HG02571 (cell line): ENCODE measurements around the gene HEG1.
"Not testable (repeated sequence)": the region's sequence is repeated elsewhere in the genome, so short reads cannot be mapped to it uniquely, and the experiment has no call there.

Experiments used
- ATAC-seq: cut with Tn5 transposase; IDR thresholded peaks from one replicate; pipeline ENCODE4 v1.9.1; 2021; ENCODE audit warnings: mild to moderate bottlenecking, moderate library complexity; ENCODE audit not compliant: unreplicated experiment

The HEG1 gene

GRCh38 chr3:124963755-124964154 lies 92.0 kb downstream of the HEG1 start:
- no peak for ATAC-seq

- ATAC-seq, result no peak
Observed at GRCh38 chr3:124962403-124962940, 93.3 kb downstream of the HEG1 start.

- ATAC-seq, result no peak
Observed at GRCh38 chr3:124960698-124961097, 95.1 kb downstream of the HEG1 start.

GRCh38 chr3:124960105-124960504 lies 95.7 kb downstream of the HEG1 start:
- ATAC-seq, result no peak

- ATAC-seq, result not testable (repeated sequence)
Observed at GRCh38 chr3:124957951-124958350, 97.8 kb downstream of the HEG1 start.

- no peak for ATAC-seq
Observed at GRCh38 chr3:124952282-124952855, 103.4 kb downstream of the HEG1 start.

GRCh38 chr3:124951511-124952281 lies 104.1 kb downstream of the HEG1 start:
- ATAC-seq, result no peak

GRCh38 chr3:124950026-124950425 lies 105.8 kb downstream of the HEG1 start:
- no peak for ATAC-seq

GRCh38 chr3:124942613-124943012 lies 113.2 kb downstream of the HEG1 start:
- ATAC-seq, result no peak

GRCh38 chr3:124941771-124942170 lies 114.0 kb downstream of the HEG1 start:
- no peak for ATAC-seq

- no peak for ATAC-seq
Observed at GRCh38 chr3:124939661-124940060, 116.1 kb downstream of the HEG1 start.

GRCh38 chr3:124938896-124939295 lies 116.9 kb downstream of the HEG1 start:
- no peak for ATAC-seq

GRCh38 chr3:124937049-124937448 lies 118.7 kb downstream of the HEG1 start:
- no peak for ATAC-seq

- ATAC-seq, result no peak
Observed at GRCh38 chr3:124935794-124936542, 119.8 kb downstream of the HEG1 start.

GRCh38 chr3:124935264-124935663 lies 120.5 kb downstream of the HEG1 start:
- no peak for ATAC-seq

GRCh38 chr3:124934577-124934976 lies 121.2 kb downstream of the HEG1 start, which contains the start of gene MUC13:
Gene MUC13, minus strand, starts transcription at chr3:124934751. Its CDS starts 39 bp downstream, at chr3:124934712.
- ATAC-seq, result no peak

- ATAC-seq, result no peak
Observed at GRCh38 chr3:124928333-124929202, 127.2 kb downstream of the HEG1 start.

- no peak for ATAC-seq
Observed at GRCh38 chr3:124927574-124928045, 128.2 kb downstream of the HEG1 start.

GRCh38 chr3:124926426-124927101 lies 129.2 kb downstream of the HEG1 start:
- ATAC-seq, result no peak

- ATAC-seq, result no peak
Observed at GRCh38 chr3:124924741-124925140, 131.1 kb downstream of the HEG1 start.
